ENCODE data around the gene PUS3. TPM values are rescaled to one million over a fixed set of nuclear protein-coding genes. Genes with fewer than 3 reads are reported as not detected.
"Not testable (repeated sequence)": the region's sequence is repeated elsewhere in the genome, so short reads cannot be mapped to it uniquely, and the experiment has no call there.

PUS3 gene
- total and polyA plus RNA-seq, 7 experiments from 2014 or later: 4.6 to 15.3 (median 9.6) TPM

- Histone ChIP-seq H3K4me1 (ENCODE audit: control insufficient read depth in 2 of 2, insufficient read depth in 2 of 2, low read length in 2 of 2) (no peaks in the 10 kb centered on the region), H3K4me3 (ENCODE audit: low read length) (no peak overlapping the region), H3K9me3 (ENCODE audit: control insufficient read depth in 2 of 3, low read length in 3 of 3) (no peaks in the 10 kb centered on the region), H3K36me3 (ENCODE audit: control insufficient read depth in 2 of 3, insufficient read depth in 3 of 3, low read length in 3 of 3) (no peaks in the 10 kb centered on the region), H3K27me3 (ENCODE audit: control insufficient read depth in 2 of 2, insufficient read depth in 2 of 2, low read length in 2 of 2) (no peaks in the 10 kb centered on the region), H3K27ac (ENCODE audit: low read depth, low read length) (no peak overlapping the region)
- H3K4me3 Mint-ChIP-seq: no peak overlapping the region
- peaks cover 13 to 40% (median 19%) of the 10 kb centered on the region in 5 donors for H3K27me3 Mint-ChIP-seq
- no peak overlapping the region for H3K27ac Mint-ChIP-seq
- no peak for ATAC-seq
- no peaks in the 10 kb centered on the region for H3K36me3 Mint-ChIP-seq
- DNase-seq: no peak
- H3K4me1 Mint-ChIP-seq: peaks cover 0 to 4% (median 0%) of the 10 kb centered on the region in 7 donors
- ChIA-PET POLR2A (no interaction called here), CTCF (interaction anchor here (0.6 to 1.7 kb wide), 6 partner anchors 12 to 559 kb away, joined by 4 to 13 read pairs (median 4); partner anchors contain the start of gene PUS3)
- intact Hi-C loops (cut with micrococcal nuclease): loop anchor here in 1 of 2 donors (2.0 kb wide), 1 partner anchor 347 kb away; the partner anchor contains the start of genes FOXRED1 and SRPRA
- H3K9me3 Mint-ChIP-seq: no peaks in the 10 kb centered on the region
Measured at GRCh38 chr11:125922156-125922555, 19.1 kb upstream of the PUS3 start.

DNA sequence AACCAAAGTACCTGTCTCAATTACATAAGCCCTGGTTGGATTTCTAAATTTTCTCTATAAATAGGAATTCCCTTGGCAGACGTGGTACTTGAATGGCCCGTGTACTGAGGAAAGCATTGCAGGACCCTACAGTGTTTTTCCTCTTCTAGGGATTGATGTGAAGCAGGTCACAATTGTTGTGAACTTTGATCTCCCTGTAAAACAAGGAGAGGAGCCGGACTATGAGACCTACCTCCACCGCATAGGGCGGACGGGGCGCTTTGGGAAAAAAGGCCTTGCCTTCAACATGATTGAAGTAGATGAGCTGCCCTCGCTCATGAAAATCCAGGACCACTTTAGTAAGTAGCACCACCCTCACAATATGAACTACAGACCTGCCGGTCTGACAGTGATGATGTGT lies 18.0 kb upstream of the PUS3 start:
- Mint-ChIP-seq H3K9me3 (no peaks in the 10 kb centered on the region), H3K36me3 (no peaks in the 10 kb centered on the region), H3K4me3 (no peak overlapping the region), H3K27me3 (peaks cover 12 to 42% (median 19%) of the 10 kb centered on the region in 5 donors), H3K27ac (no peak overlapping the region), H3K4me1 (peaks cover 0 to 4% (median 0%) of the 10 kb centered on the region in 7 donors)
- Histone ChIP-seq H3K36me3 (ENCODE audit: control insufficient read depth in 2 of 3, insufficient read depth in 3 of 3, low read length in 3 of 3) (no peaks in the 10 kb centered on the region), H3K9me3 (ENCODE audit: control insufficient read depth in 2 of 3, low read length in 3 of 3) (no peaks in the 10 kb centered on the region), H3K4me1 (ENCODE audit: control insufficient read depth in 2 of 2, insufficient read depth in 2 of 2, low read length in 2 of 2) (no peaks in the 10 kb centered on the region), H3K4me3 (ENCODE audit: low read length) (no peak overlapping the region), H3K27ac (ENCODE audit: low read depth, low read length) (no peak overlapping the region), H3K27me3 (ENCODE audit: control insufficient read depth in 2 of 2, insufficient read depth in 2 of 2, low read length in 2 of 2) (no peaks in the 10 kb centered on the region)
- ChIA-PET POLR2A (interaction anchor here (0.7 kb wide), 1 partner anchor 417 kb away, joined by 3 read pairs; no protein-coding TSS in a partner anchor), CTCF (interaction anchor here (1.0 to 1.6 kb wide), 3 partner anchors 11 to 273 kb away, joined by 4 to 13 read pairs (median 4); partner anchors contain the start of gene PUS3)
- DNase-seq (no peak), ATAC-seq (no peak)
- intact Hi-C loops (cut with micrococcal nuclease): no loop called here

GRCh38 chr11:125918140-125918840 lies 15.3 kb upstream of the PUS3 start:
- no peaks in the 10 kb centered on the region for H3K9me3 ChIP-seq (ENCODE audit: control insufficient read depth in 2 of 3, low read length in 3 of 3)
- no peaks in the 10 kb centered on the region for H3K36me3 ChIP-seq (ENCODE audit: control insufficient read depth in 2 of 3, insufficient read depth in 3 of 3, low read length in 3 of 3)
- H3K27me3 Mint-ChIP-seq: peaks cover 17 to 54% (median 20%) of the 10 kb centered on the region in 5 donors
- H3K27ac ChIP-seq (ENCODE audit: low read depth, low read length): no peak overlapping the region
- ATAC-seq (no peak), DNase-seq (no peak)
- H3K27ac Mint-ChIP-seq: no peak overlapping the region
- H3K27me3 ChIP-seq (ENCODE audit: control insufficient read depth in 2 of 2, insufficient read depth in 2 of 2, low read length in 2 of 2): no peaks in the 10 kb centered on the region
- ChIA-PET CTCF (interaction anchor here (1.0 to 1.2 kb wide), 2 partner anchors 21 to 276 kb away, joined by 3 to 5 read pairs; no protein-coding TSS in a partner anchor), POLR2A (no interaction called here)
- no peaks in the 10 kb centered on the region for H3K36me3 Mint-ChIP-seq
- no peaks in the 10 kb centered on the region for H3K4me1 ChIP-seq (ENCODE audit: control insufficient read depth in 2 of 2, insufficient read depth in 2 of 2, low read length in 2 of 2)
- no peak overlapping the region for H3K4me3 ChIP-seq (ENCODE audit: low read length)
- peaks cover 0 to 2% (median 0%) of the 10 kb centered on the region in 7 donors for H3K4me1 Mint-ChIP-seq
- intact Hi-C loops (cut with micrococcal nuclease): no loop called here
- H3K4me3 Mint-ChIP-seq: no peak overlapping the region
- no peaks in the 10 kb centered on the region for H3K9me3 Mint-ChIP-seq

DNA sequence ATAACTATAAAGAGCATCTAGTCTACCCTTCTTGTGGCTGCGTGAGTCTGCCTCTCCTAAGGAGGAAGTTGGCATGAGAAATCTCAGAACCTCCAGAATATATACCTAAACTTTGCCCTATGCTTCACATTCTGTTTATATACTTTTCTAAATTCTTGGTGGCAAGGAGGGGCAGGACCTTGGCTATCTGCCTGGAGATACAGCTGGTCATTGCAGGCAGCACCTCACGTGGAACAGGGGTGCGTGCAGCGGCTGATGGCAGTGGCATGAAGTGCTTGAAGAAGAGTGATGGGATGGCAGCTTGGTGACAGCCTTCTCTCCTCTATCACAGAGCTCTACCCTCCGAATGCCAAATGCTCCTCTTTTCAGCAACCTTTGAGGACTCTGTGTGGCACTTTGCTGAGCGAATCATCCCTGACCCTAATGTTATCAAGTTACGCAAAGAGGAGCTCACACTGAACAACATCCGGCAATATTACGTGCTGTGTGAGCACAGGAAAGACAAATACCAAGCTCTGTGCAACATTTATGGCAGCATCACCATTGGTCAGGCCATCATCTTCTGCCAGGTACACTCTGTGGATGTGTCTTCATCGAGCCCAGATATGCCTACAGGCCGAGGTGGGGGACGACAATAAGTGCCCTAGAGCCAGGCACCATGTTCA lies 13.8 kb upstream of the PUS3 start:
- Histone ChIP-seq H3K36me3 (ENCODE audit: control insufficient read depth in 2 of 3, insufficient read depth in 3 of 3, low read length in 3 of 3) (no peaks in the 10 kb centered on the region), H3K27me3 (ENCODE audit: control insufficient read depth in 2 of 2, insufficient read depth in 2 of 2, low read length in 2 of 2) (no peaks in the 10 kb centered on the region), H3K4me3 (ENCODE audit: low read length) (no peak overlapping the region), H3K9me3 (ENCODE audit: control insufficient read depth in 2 of 3, low read length in 3 of 3) (no peaks in the 10 kb centered on the region), H3K27ac (ENCODE audit: low read depth, low read length) (no peak overlapping the region), H3K4me1 (ENCODE audit: control insufficient read depth in 2 of 2, insufficient read depth in 2 of 2, low read length in 2 of 2) (no peaks in the 10 kb centered on the region)
- intact Hi-C loops (cut with micrococcal nuclease): no loop called here
- Mint-ChIP-seq H3K36me3 (no peaks in the 10 kb centered on the region), H3K27me3 (peaks cover 19 to 53% (median 24%) of the 10 kb centered on the region in 5 donors), H3K27ac (no peak overlapping the region), H3K4me3 (no peak overlapping the region), H3K4me1 (no peaks in the 10 kb centered on the region), H3K9me3 (no peaks in the 10 kb centered on the region)
- DNase-seq: no peak
- no peak for ATAC-seq
- ChIA-PET POLR2A (interaction anchor here (0.5 kb wide), 1 partner anchor 13 kb away, joined by 5 read pairs; no protein-coding TSS in a partner anchor), CTCF (interaction anchor here (1.1 to 1.2 kb wide), 2 partner anchors 277 to 278 kb away, joined by 3 to 5 read pairs; no protein-coding TSS in a partner anchor)

DNA sequence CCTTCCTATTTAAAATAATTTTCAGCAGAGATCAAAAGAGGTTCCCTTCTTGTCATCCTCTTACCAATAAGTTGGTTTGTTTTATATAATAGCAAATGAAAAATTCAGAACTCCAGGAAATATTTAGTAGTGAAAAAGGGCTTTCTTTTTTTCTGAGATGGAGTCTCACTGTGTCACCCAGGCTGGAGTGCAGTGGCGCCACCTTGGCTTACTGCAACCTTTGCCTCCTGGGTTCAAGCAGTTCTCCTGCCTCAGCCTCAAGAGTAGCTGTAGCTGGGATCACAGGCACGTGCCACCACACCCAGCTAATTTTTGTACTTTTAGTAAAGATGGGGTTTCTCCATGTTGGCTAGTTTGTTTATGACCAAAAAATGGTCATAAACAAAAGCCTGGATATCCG lies 11.6 kb upstream of the PUS3 start:
- H3K27me3 ChIP-seq (ENCODE audit: control insufficient read depth in 2 of 2, insufficient read depth in 2 of 2, low read length in 2 of 2); ATAC-seq; H3K9me3 Mint-ChIP-seq; H3K9me3 ChIP-seq (ENCODE audit: control insufficient read depth in 2 of 3, low read length in 3 of 3); intact Hi-C loops (cut with micrococcal nuclease); H3K4me3 ChIP-seq (ENCODE audit: low read length); H3K27ac ChIP-seq (ENCODE audit: low read depth, low read length); H3K4me1 ChIP-seq (ENCODE audit: control insufficient read depth in 2 of 2, insufficient read depth in 2 of 2, low read length in 2 of 2); H3K27ac Mint-ChIP-seq; H3K36me3 Mint-ChIP-seq; H3K4me3 Mint-ChIP-seq; DNase-seq; POLR2A ChIA-PET; H3K4me1 Mint-ChIP-seq; CTCF ChIA-PET; H3K36me3 ChIP-seq (ENCODE audit: control insufficient read depth in 2 of 3, insufficient read depth in 3 of 3, low read length in 3 of 3): not testable (repeated sequence)
- H3K27me3 Mint-ChIP-seq: peaks cover 35 to 56% (median 37%) of the 10 kb centered on the region in 5 donors

DNA sequence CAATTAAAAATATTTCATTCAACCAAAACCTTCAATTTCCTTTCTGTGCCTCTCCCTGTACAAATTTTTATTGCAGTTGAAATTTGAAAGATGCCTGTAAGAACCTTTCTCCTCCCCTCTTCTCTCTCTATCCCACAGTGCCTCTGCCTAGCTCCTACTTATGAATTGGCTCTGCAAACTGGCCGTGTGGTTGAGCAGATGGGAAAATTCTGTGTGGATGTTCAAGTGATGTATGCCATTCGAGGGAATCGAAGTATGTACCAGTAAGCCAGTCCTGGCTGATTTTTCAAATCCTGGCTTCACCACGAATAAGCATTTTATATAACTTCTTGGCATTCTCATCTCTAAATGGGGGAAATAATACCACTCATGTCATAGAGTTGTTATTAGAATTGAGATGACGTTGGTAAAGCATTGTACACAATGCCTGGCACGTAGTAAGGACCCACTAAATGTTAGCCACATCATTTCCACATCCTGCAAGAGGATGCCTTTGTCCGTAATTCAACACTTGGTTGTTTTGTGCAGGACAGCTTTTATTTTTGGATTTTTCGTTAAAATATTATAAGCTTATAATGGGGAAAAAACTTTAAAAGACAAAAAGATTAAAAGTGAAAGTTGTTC lies 7.3 kb upstream of the PUS3 start:
- Histone ChIP-seq H3K27me3 (ENCODE audit: control insufficient read depth in 2 of 2, insufficient read depth in 2 of 2, low read length in 2 of 2) (no peaks in the 10 kb centered on the region), H3K4me3 (ENCODE audit: low read length) (no peak overlapping the region), H3K36me3 (ENCODE audit: control insufficient read depth in 2 of 3, insufficient read depth in 3 of 3, low read length in 3 of 3) (no peaks in the 10 kb centered on the region), H3K9me3 (ENCODE audit: control insufficient read depth in 2 of 3, low read length in 3 of 3) (no peaks in the 10 kb centered on the region), H3K27ac (ENCODE audit: low read depth, low read length) (no peak overlapping the region), H3K4me1 (ENCODE audit: control insufficient read depth in 2 of 2, insufficient read depth in 2 of 2, low read length in 2 of 2) (no peaks in the 10 kb centered on the region)
- ATAC-seq: no peak
- H3K36me3 Mint-ChIP-seq: no peaks in the 10 kb centered on the region
- no peak overlapping the region for H3K27ac Mint-ChIP-seq
- no peak for DNase-seq
- POLR2A ChIA-PET: no interaction called here
- H3K27me3 Mint-ChIP-seq: peaks cover 22 to 58% (median 44%) of the 10 kb centered on the region in 5 donors
- intact Hi-C loops (cut with micrococcal nuclease): no loop called here
- CTCF ChIA-PET: interaction anchor here (0.8 kb wide), 1 partner anchor 11 kb away, joined by 4 read pairs; no protein-coding TSS in a partner anchor
- peaks cover 0 to 3% (median 0%) of the 10 kb centered on the region in 11 donors for H3K9me3 Mint-ChIP-seq
- no peak overlapping the region for H3K4me3 Mint-ChIP-seq
- H3K4me1 Mint-ChIP-seq: peaks cover 0 to 3% (median 0%) of the 10 kb centered on the region in 7 donors
